GM19438 (cell line): Measurements from ENCODE around the gene FHOD3.

Experiments
- ATAC-seq: cut with Tn5 transposase; IDR thresholded peaks from one replicate; pipeline ENCODE4 v1.9.1; 2021; ENCODE audit warnings: low read depth; ENCODE audit not compliant: unreplicated experiment

Gene FHOD3

GRCh38 chr18:36465276-36465675 is 167.8 kb downstream of the FHOD3 start:
- no peak for ATAC-seq

GRCh38 chr18:36465970-36466369 is 168.5 kb downstream of the FHOD3 start:
- no peak for ATAC-seq

GRCh38 chr18:36467614-36468013 is 170.1 kb downstream of the FHOD3 start:
- no peak for ATAC-seq

GRCh38 chr18:36468161-36468560 is 170.6 kb downstream of the FHOD3 start:
- ATAC-seq, result no peak

GRCh38 chr18:36469461-36469860 is 171.9 kb downstream of the FHOD3 start:
- no peak for ATAC-seq

GRCh38 chr18:36470896-36471295 is 173.4 kb downstream of the FHOD3 start:
- ATAC-seq, result no peak

GRCh38 chr18:36471393-36471792 is 173.9 kb downstream of the FHOD3 start:
- no peak for ATAC-seq

- no peak for ATAC-seq
Measured at GRCh38 chr18:36476433-36476832, 178.9 kb downstream of the FHOD3 start.

GRCh38 chr18:36477776-36478175 is 180.3 kb downstream of the FHOD3 start:
- no peak for ATAC-seq

GRCh38 chr18:36481201-36481657 is 183.7 kb downstream of the FHOD3 start:
- ATAC-seq, result no peak

GRCh38 chr18:36481935-36482334 is 184.4 kb downstream of the FHOD3 start:
- ATAC-seq, result no peak

- ATAC-seq, result no peak
Measured at GRCh38 chr18:36484591-36484990, 187.1 kb downstream of the FHOD3 start.

GRCh38 chr18:36485772-36486171 is 188.3 kb downstream of the FHOD3 start:
- ATAC-seq, result no peak

GRCh38 chr18:36488131-36488530 is 190.6 kb downstream of the FHOD3 start:
- no peak for ATAC-seq

GRCh38 chr18:36490897-36491296 is 193.4 kb downstream of the FHOD3 start:
- no peak for ATAC-seq

GRCh38 chr18:36492604-36493329 is 195.3 kb downstream of the FHOD3 start:
- ATAC-seq, result no peak

GRCh38 chr18:36493349-36494159 is 196.0 kb downstream of the FHOD3 start:
- ATAC-seq, result no peak

- ATAC-seq, result no peak
Measured at GRCh38 chr18:36494160-36494437, 196.6 kb downstream of the FHOD3 start.

GRCh38 chr18:36496022-36496421 is 198.5 kb downstream of the FHOD3 start:
- no peak for ATAC-seq

GRCh38 chr18:36499938-36500337 is 202.4 kb downstream of the FHOD3 start:
- peak; percentile 90 for ATAC-seq

GRCh38 chr18:36501100-36501499 is 203.6 kb downstream of the FHOD3 start:
- no peak for ATAC-seq

GRCh38 chr18:36503477-36503876 is 206.0 kb downstream of the FHOD3 start:
- no peak for ATAC-seq
